SK-N-SH treated with all-trans-retinoic acid at 6 μM for 48 hours (cell line): ENCODE measurements around the gene ADARB2.

Experiments
- ATAC-seq: fragments of 200-7000 bp; cut with Tn5 transposase; 3 replicates; pipeline ENCODE4 v1.9.1; 2020; ENCODE audit warnings: mild to moderate bottlenecking, moderate library complexity
- ARNTL ChIP-seq: fragments of 450-650 bp; formaldehyde crosslinking; IDR thresholded peaks from 2 replicates; pipeline ENCODE4 v1.5.0; 2020; ENCODE audit warnings: low read depth, mild to moderate bottlenecking, moderate library complexity, borderline replicate concordance
- BACH2 ChIP-seq: fragments of 250-450 bp; sonication (Bioruptor Pico); IDR thresholded peaks from 2 replicates; pipeline ENCODE4 v1.9.0; 2021; ENCODE audit warnings: mild to moderate bottlenecking, borderline replicate concordance
- CSDC2 ChIP-seq: fragments of 250-450 bp; sonication (Bioruptor Pico); IDR thresholded peaks from 2 replicates; pipeline ENCODE4 v1.5.0; 2020; ENCODE audit warnings: mild to moderate bottlenecking, moderate library complexity
- ESRRG ChIP-seq: fragments of 250-450 bp; sonication (Bioruptor Pico); IDR thresholded peaks from 2 replicates; pipeline ENCODE4 v1.6.1; 2021; ENCODE audit warnings: mild to moderate bottlenecking
- GLIS3 ChIP-seq: fragments of 250-450 bp; sonication (Bioruptor Pico); IDR thresholded peaks from 2 replicates; pipeline ENCODE4 v1.5.0; 2020; ENCODE audit warnings: mild to moderate bottlenecking, moderate library complexity
- ISL1 ChIP-seq: fragments of 250-450 bp; sonication (Bioruptor Pico); IDR thresholded peaks from 2 replicates; pipeline ENCODE4 v2.1.2; 2022; ENCODE audit warnings: mild to moderate bottlenecking, moderate library complexity
- OSR1 ChIP-seq: fragments of 250-450 bp; sonication (Bioruptor Pico); IDR thresholded peaks from 2 replicates; pipeline ENCODE4 v1.8.0; 2022; ENCODE audit warnings: moderate library complexity, mild to moderate bottlenecking, inconsistent platforms
- PPARA ChIP-seq: fragments of 250-450 bp; sonication (Bioruptor Pico); IDR thresholded peaks from 2 replicates; pipeline ENCODE4 v1.5.0; 2020; ENCODE audit warnings: mild to moderate bottlenecking, borderline replicate concordance
- RARB ChIP-seq: fragments of 250-450 bp; sonication (Bioruptor Pico); IDR thresholded peaks from 2 replicates; pipeline ENCODE4 v1.8.0; 2021; ENCODE audit warnings: mild to moderate bottlenecking, moderate library complexity
- TCF4 ChIP-seq: fragments of 250-450 bp; sonication (Bioruptor Pico); IDR thresholded peaks from 2 replicates; pipeline ENCODE4 v1.8.0; 2021; ENCODE audit warnings: mild to moderate bottlenecking, moderate library complexity, borderline replicate concordance
- TOX ChIP-seq: fragments of 250-450 bp; sonication (Bioruptor Pico); IDR thresholded peaks from 2 replicates; pipeline ENCODE4 v1.8.0; 2021; ENCODE audit warnings: mild to moderate bottlenecking, moderate library complexity, borderline replicate concordance
- ZC3H10 ChIP-seq: fragments of 250-450 bp; sonication (Bioruptor Pico); IDR thresholded peaks from 2 replicates; pipeline ENCODE4 v1.5.1; 2021; ENCODE audit warnings: mild to moderate bottlenecking, moderate library complexity
- ZFP3 ChIP-seq: fragments of 250-450 bp; sonication (Bioruptor Pico); IDR thresholded peaks from 2 replicates; pipeline ENCODE4 v1.5.0; 2020; ENCODE audit warnings: mild to moderate bottlenecking, moderate library complexity
- ZFP30 ChIP-seq: fragments of 450-650 bp; formaldehyde crosslinking; IDR thresholded peaks from 2 replicates; pipeline ENCODE4 v1.5.0; 2022; ENCODE audit warnings: mild to moderate bottlenecking, moderate library complexity
- ZNF565 ChIP-seq: fragments of 450-650 bp; formaldehyde crosslinking; conservative IDR thresholded peaks from 2 replicates; pipeline ENCODE4 v1.5.0; 2020; ENCODE audit warnings: low read depth, mild to moderate bottlenecking, moderate library complexity
- ZNF70 ChIP-seq: fragments of 450-650 bp; formaldehyde crosslinking; IDR thresholded peaks from 2 replicates; pipeline ENCODE4 v1.5.0; 2020; ENCODE audit warnings: mild to moderate bottlenecking, moderate library complexity
- TF ChIP-seq, protein P1 (sequence below): fragments of 250-450 bp; sonication (Bioruptor Pico); IDR thresholded peaks from 2 replicates; pipeline ENCODE4 v1.8.0; 2021; ENCODE audit warnings: low read depth, mild to moderate bottlenecking, moderate library complexity, borderline replicate concordance
- TF ChIP-seq, protein P2 (sequence below): fragments of 250-450 bp; sonication (Bioruptor Pico); IDR thresholded peaks from 2 replicates; pipeline ENCODE4 v1.5.1; 2021; ENCODE audit warnings: mild to moderate bottlenecking, moderate library complexity
- TF ChIP-seq, protein P3 (sequence below): fragments of 250-450 bp; sonication (Bioruptor Pico); IDR thresholded peaks from 2 replicates; pipeline ENCODE4 v1.5.0; 2020; ENCODE audit warnings: mild to moderate bottlenecking, moderate library complexity
- TF ChIP-seq, protein P4 (sequence below): fragments of 250-450 bp; sonication (Bioruptor Pico); IDR thresholded peaks from 2 replicates; pipeline ENCODE4 v1.5.1; 2020; ENCODE audit warnings: low read depth, mild to moderate bottlenecking, moderate library complexity
- TF ChIP-seq, protein P5 (sequence below): fragments of 250-450 bp; sonication (Bioruptor Pico); IDR thresholded peaks from 2 replicates; pipeline ENCODE4 v1.8.0; 2020; ENCODE audit warnings: mild to moderate bottlenecking, moderate library complexity, borderline replicate concordance

The ADARB2 gene

DNA sequence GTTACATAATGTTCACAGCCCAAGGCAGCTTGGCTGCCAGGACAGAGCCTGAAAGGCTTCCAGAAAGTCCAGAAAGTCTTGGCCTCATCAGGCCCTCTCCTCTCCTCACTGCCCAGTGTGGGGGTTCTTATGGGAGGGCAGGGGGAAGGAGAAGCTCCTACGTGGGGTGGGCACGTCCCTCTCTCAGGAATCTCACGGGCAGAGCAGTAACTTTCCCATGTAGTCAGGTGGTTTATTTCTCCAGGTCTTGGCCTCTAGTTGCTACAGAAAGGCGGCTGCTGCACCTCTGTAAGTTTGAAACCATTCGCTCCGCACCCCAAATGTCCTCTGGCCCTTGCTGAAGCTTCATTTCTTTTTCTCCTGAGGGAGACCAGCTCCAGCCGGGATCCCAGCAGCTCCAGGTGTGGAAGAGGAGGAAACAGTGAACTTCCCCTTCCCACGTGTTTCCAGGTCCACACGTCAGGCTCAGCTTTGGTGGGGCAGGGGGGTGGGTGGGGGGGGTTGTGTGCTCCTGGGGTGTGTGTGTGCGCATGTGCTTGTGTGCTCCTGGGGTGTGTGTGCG, 360.9 kb downstream of the ADARB2 start:
- no peak for ATAC-seq
- TF ChIP-seq, protein P1, sequence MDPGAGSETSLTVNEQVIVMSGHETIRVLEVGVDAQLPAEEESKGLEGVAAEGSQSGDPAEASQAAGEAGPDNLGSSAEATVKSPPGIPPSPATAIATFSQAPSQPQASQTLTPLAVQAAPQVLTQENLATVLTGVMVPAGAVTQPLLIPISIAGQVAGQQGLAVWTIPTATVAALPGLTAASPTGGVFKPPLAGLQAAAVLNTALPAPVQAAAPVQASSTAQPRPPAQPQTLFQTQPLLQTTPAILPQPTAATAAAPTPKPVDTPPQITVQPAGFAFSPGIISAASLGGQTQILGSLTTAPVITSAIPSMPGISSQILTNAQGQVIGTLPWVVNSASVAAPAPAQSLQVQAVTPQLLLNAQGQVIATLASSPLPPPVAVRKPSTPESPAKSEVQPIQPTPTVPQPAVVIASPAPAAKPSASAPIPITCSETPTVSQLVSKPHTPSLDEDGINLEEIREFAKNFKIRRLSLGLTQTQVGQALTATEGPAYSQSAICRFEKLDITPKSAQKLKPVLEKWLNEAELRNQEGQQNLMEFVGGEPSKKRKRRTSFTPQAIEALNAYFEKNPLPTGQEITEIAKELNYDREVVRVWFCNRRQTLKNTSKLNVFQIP, result no peak
- TF ChIP-seq RARB (CRISPR knock-in tag) (no peak), ESRRG (CRISPR knock-in tag) (no peak), CSDC2 (CRISPR knock-in tag) (no peak), BACH2 (CRISPR knock-in tag) (no peak), TOX (no peak), ISL1 (CRISPR knock-in tag) (no peak), ZNF70 (CRISPR knock-in tag) (no peak), ARNTL (CRISPR knock-in tag) (no peak)
- TF ChIP-seq, all 23 proteins: peak for 0

DNA sequence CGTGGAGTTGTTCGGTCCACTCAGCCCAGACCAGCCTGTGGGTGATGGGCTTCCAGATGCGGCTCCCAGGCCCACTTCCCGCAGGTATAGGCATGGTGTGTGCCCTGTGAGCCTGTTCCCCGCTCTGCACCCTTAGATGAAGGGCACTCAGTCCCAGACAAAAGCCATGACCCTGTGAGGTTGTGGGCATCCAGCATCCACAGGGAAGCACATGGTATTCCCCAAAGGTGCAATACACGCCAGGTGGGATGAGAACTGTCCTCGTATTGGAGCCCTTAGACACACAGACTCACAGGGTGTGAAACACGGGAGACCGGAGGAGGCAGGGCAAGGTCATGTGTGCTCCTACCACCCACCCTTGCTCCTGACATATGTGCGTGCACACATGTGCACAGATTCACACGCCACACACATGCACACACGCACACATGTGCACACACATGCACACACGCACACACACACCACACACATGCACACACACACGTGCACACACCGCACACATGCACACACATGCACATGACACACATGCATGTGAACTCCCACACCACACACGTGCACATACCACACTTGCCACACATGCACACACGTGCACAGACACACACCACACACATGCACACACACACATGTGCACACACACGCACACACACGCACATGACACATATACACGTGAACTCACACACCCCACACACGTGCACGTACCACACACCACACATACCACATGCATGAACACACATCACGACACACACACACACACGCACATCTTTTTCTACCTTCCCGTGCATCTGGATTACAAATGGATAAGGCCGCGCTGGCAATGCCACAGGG, 361.8 kb downstream of the ADARB2 start:
- ATAC-seq, result no peak
- TF ChIP-seq ZC3H10 (CRISPR knock-in tag) (no peak), TCF4 (CRISPR knock-in tag) (no peak), OSR1 (CRISPR knock-in tag) (no peak), ZFP30 (CRISPR knock-in tag) (no peak), CSDC2 (CRISPR knock-in tag) (no peak), PPARA (no peak), ZNF565 (CRISPR knock-in tag) (no peak), ZFP3 (CRISPR knock-in tag) (no peak), ISL1 (CRISPR knock-in tag) (no peak), GLIS3 (CRISPR knock-in tag) (no peak), ESRRG (CRISPR knock-in tag) (no peak), RARB (CRISPR knock-in tag) (no peak)
- TF ChIP-seq, protein P2, sequence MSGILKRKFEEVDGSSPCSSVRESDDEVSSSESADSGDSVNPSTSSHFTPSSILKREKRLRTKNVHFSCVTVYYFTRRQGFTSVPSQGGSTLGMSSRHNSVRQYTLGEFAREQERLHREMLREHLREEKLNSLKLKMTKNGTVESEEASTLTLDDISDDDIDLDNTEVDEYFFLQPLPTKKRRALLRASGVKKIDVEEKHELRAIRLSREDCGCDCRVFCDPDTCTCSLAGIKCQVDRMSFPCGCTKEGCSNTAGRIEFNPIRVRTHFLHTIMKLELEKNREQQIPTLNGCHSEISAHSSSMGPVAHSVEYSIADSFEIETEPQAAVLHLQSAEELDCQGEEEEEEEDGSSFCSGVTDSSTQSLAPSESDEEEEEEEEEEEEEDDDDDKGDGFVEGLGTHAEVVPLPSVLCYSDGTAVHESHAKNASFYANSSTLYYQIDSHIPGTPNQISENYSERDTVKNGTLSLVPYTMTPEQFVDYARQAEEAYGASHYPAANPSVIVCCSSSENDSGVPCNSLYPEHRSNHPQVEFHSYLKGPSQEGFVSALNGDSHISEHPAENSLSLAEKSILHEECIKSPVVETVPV (CRISPR knock-in tag), result no peak
- TF ChIP-seq, protein P3, sequence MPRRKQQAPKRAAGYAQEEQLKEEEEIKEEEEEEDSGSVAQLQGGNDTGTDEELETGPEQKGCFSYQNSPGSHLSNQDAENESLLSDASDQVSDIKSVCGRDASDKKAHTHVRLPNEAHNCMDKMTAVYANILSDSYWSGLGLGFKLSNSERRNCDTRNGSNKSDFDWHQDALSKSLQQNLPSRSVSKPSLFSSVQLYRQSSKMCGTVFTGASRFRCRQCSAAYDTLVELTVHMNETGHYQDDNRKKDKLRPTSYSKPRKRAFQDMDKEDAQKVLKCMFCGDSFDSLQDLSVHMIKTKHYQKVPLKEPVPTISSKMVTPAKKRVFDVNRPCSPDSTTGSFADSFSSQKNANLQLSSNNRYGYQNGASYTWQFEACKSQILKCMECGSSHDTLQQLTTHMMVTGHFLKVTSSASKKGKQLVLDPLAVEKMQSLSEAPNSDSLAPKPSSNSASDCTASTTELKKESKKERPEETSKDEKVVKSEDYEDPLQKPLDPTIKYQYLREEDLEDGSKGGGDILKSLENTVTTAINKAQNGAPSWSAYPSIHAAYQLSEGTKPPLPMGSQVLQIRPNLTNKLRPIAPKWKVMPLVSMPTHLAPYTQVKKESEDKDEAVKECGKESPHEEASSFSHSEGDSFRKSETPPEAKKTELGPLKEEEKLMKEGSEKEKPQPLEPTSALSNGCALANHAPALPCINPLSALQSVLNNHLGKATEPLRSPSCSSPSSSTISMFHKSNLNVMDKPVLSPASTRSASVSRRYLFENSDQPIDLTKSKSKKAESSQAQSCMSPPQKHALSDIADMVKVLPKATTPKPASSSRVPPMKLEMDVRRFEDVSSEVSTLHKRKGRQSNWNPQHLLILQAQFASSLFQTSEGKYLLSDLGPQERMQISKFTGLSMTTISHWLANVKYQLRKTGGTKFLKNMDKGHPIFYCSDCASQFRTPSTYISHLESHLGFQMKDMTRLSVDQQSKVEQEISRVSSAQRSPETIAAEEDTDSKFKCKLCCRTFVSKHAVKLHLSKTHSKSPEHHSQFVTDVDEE, result no peak
- TF ChIP-seq, protein P4, sequence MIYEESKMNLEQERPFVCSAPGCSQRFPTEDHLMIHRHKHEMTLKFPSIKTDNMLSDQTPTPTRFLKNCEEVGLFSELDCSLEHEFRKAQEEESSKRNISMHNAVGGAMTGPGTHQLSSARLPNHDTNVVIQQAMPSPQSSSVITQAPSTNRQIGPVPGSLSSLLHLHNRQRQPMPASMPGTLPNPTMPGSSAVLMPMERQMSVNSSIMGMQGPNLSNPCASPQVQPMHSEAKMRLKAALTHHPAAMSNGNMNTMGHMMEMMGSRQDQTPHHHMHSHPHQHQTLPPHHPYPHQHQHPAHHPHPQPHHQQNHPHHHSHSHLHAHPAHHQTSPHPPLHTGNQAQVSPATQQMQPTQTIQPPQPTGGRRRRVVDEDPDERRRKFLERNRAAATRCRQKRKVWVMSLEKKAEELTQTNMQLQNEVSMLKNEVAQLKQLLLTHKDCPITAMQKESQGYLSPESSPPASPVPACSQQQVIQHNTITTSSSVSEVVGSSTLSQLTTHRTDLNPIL (CRISPR knock-in tag), result no peak
- TF ChIP-seq, protein P5, sequence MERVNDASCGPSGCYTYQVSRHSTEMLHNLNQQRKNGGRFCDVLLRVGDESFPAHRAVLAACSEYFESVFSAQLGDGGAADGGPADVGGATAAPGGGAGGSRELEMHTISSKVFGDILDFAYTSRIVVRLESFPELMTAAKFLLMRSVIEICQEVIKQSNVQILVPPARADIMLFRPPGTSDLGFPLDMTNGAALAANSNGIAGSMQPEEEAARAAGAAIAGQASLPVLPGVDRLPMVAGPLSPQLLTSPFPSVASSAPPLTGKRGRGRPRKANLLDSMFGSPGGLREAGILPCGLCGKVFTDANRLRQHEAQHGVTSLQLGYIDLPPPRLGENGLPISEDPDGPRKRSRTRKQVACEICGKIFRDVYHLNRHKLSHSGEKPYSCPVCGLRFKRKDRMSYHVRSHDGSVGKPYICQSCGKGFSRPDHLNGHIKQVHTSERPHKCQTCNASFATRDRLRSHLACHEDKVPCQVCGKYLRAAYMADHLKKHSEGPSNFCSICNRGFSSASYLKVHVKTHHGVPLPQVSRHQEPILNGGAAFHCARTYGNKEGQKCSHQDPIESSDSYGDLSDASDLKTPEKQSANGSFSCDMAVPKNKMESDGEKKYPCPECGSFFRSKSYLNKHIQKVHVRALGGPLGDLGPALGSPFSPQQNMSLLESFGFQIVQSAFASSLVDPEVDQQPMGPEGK, result no peak
- TF ChIP-seq, protein P1, result no peak
